ENCODE measurements around the gene COA5. TPM values are rescaled to one million over a fixed set of nuclear protein-coding genes. Genes with fewer than 3 reads are reported as not detected.

The COA5 gene
- total RNA-seq, 1 experiment from 2014 or later: 23.7 TPM

GRCh38 chr2:98592565-98592964 is 15.7 kb downstream of the COA5 start:
- Histone ChIP-seq H3K4me3 (ENCODE audit: low read depth, low read length, poor library complexity, severe bottlenecking) (no peak overlapping the region), H3K27ac (ENCODE audit: low read depth, low read length, poor library complexity, severe bottlenecking) (no peak overlapping the region), H3K9me3 (ENCODE audit: low read depth, low read length, poor library complexity, severe bottlenecking) (no peaks in the 10 kb centered on the region), H3K27me3 (replicated peaks; ENCODE audit: insufficient read depth, low read depth, low read length, poor library complexity) (no peaks in the 10 kb centered on the region), H3K4me1 (ENCODE audit: insufficient read depth, low read length, poor library complexity, severe bottlenecking) (no peaks in the 10 kb centered on the region), H3K36me3 (ENCODE audit: insufficient read depth, low read length, poor library complexity, severe bottlenecking) (peaks cover 5% of the 10 kb centered on the region)
- no TSS peak for BruUV-seq (replicated peaks)
- no peak for TF ChIP-seq EZH2 (IDR thresholded peaks at IDR 0.05; ENCODE audit: borderline replicate concordance, low read depth, low read length, poor library complexity, severe bottlenecking)
- TF ChIP-seq, protein P1, sequence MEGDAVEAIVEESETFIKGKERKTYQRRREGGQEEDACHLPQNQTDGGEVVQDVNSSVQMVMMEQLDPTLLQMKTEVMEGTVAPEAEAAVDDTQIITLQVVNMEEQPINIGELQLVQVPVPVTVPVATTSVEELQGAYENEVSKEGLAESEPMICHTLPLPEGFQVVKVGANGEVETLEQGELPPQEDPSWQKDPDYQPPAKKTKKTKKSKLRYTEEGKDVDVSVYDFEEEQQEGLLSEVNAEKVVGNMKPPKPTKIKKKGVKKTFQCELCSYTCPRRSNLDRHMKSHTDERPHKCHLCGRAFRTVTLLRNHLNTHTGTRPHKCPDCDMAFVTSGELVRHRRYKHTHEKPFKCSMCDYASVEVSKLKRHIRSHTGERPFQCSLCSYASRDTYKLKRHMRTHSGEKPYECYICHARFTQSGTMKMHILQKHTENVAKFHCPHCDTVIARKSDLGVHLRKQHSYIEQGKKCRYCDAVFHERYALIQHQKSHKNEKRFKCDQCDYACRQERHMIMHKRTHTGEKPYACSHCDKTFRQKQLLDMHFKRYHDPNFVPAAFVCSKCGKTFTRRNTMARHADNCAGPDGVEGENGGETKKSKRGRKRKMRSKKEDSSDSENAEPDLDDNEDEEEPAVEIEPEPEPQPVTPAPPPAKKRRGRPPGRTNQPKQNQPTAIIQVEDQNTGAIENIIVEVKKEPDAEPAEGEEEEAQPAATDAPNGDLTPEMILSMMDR (conservative IDR thresholded peaks at IDR 0.05; ENCODE audit: low read depth, low read length): no peak
- DNase-seq (ENCODE audit: low spot score): no peak
- ChIA-PET POLR2A (ENCODE audit: low non-redundant PET) (no interaction called here), CTCF (no interaction called here)
- intact Hi-C loops (cut with micrococcal nuclease; ENCODE audit: unreplicated experiment): no loop called here

- H3K27ac ChIP-seq (ENCODE audit: low read depth, low read length, poor library complexity, severe bottlenecking): no peak overlapping the region
- TF ChIP-seq, protein P1 (conservative IDR thresholded peaks at IDR 0.05; ENCODE audit: low read depth, low read length): no peak
- no peak for TF ChIP-seq EZH2 (IDR thresholded peaks at IDR 0.05; ENCODE audit: borderline replicate concordance, low read depth, low read length, poor library complexity, severe bottlenecking)
- BruUV-seq (replicated peaks): no TSS peak
- H3K27me3 ChIP-seq (replicated peaks; ENCODE audit: insufficient read depth, low read depth, low read length, poor library complexity): no peaks in the 10 kb centered on the region
- no peak overlapping the region for H3K4me3 ChIP-seq (ENCODE audit: low read depth, low read length, poor library complexity, severe bottlenecking)
- ChIA-PET CTCF (no interaction called here), POLR2A (ENCODE audit: low non-redundant PET) (no interaction called here)
- DNase-seq (ENCODE audit: low spot score): no peak
- intact Hi-C loops (cut with micrococcal nuclease; ENCODE audit: unreplicated experiment): no loop called here
- no peaks in the 10 kb centered on the region for H3K9me3 ChIP-seq (ENCODE audit: low read depth, low read length, poor library complexity, severe bottlenecking)
- H3K4me1 ChIP-seq (ENCODE audit: insufficient read depth, low read length, poor library complexity, severe bottlenecking): no peaks in the 10 kb centered on the region
- H3K36me3 ChIP-seq (ENCODE audit: insufficient read depth, low read length, poor library complexity, severe bottlenecking): peaks cover 5% of the 10 kb centered on the region
These were observed 18.8 kb downstream of the COA5 start for GRCh38 chr2:98589489-98589888.

GRCh38 chr2:98588880-98589431 is 19.4 kb downstream of the COA5 start:
- no peak overlapping the region for H3K4me3 ChIP-seq (ENCODE audit: low read depth, low read length, poor library complexity, severe bottlenecking)
- ChIA-PET CTCF (no interaction called here), POLR2A (ENCODE audit: low non-redundant PET) (no interaction called here)

More at GRCh38 chr2:98588880-98589431, 19.4 kb downstream of the COA5 start:
- BruUV-seq (replicated peaks): no TSS peak
- TF ChIP-seq, protein P1 (conservative IDR thresholded peaks at IDR 0.05; ENCODE audit: low read depth, low read length): no peak
- no peak for TF ChIP-seq EZH2 (IDR thresholded peaks at IDR 0.05; ENCODE audit: borderline replicate concordance, low read depth, low read length, poor library complexity, severe bottlenecking)
- intact Hi-C loops (cut with micrococcal nuclease; ENCODE audit: unreplicated experiment): no loop called here
- H3K4me1 ChIP-seq (ENCODE audit: insufficient read depth, low read length, poor library complexity, severe bottlenecking): no peaks in the 10 kb centered on the region
- H3K27me3 ChIP-seq (replicated peaks; ENCODE audit: insufficient read depth, low read depth, low read length, poor library complexity): no peaks in the 10 kb centered on the region
- peaks cover 3% of the 10 kb centered on the region for H3K36me3 ChIP-seq (ENCODE audit: insufficient read depth, low read length, poor library complexity, severe bottlenecking)
- no peak overlapping the region for H3K27ac ChIP-seq (ENCODE audit: low read depth, low read length, poor library complexity, severe bottlenecking)
- no peak for DNase-seq (ENCODE audit: low spot score)
- H3K9me3 ChIP-seq (ENCODE audit: low read depth, low read length, poor library complexity, severe bottlenecking): no peaks in the 10 kb centered on the region

All from A673 (cell line).